ENCODE results near the gene TRABD. TPM values are rescaled to one million over a fixed set of nuclear protein-coding genes. Genes with fewer than 3 reads are reported as not detected.
A peak's percentile ranks its signal among the peaks of the same experiment; 100 is the strongest.

The TRABD gene
- total RNA-seq, 1 donor from 2014 or later = 40.3 TPM

- H3K27me3 ChIP-seq = no peaks in the 10 kb centered on the region
- H3K4me1 ChIP-seq = peaks cover 18% of the 10 kb centered on the region
- peak within 1 kb of the TSS; percentile 47 to 71 for H3K4me3 ChIP-seq
- intact Hi-C loops (cut with DNase I) = loop anchor here (5.0 kb wide), 1 partner anchor 958 kb away; no protein-coding TSS in a partner anchor
- H3K27ac ChIP-seq = peak within 1 kb of the TSS; percentile 27
- H3K9me3 ChIP-seq = no peaks in the 10 kb centered on the region
- no peak for TF ChIP-seq CTCF (IDR thresholded peaks at IDR 0.05)
- no peak for TF ChIP-seq POLR2A (IDR thresholded peaks at IDR 0.05)
- no peak for TF ChIP-seq POLR2AphosphoS5 (IDR thresholded peaks at IDR 0.05; ENCODE audit: insufficient read depth in 1 of 2, low read depth in 1 of 2)
- DNase-seq (ENCODE audit: extremely low spot score in 2 of 2) = no peak
- H3K36me3 ChIP-seq = no peaks in the 10 kb centered on the region
Measured at GRCh38 chr22:50170453-50171318, 15.0 kb upstream of the TRABD start, which contains the start of gene PANX2. PANX2 (plus strand) TSS chr22:50170731; CDS start chr22:50170731, 0 bp downstream.

- H3K27ac ChIP-seq = no peak overlapping the region
- no peaks in the 10 kb centered on the region for H3K27me3 ChIP-seq
- peak overlapping the region; percentile 47 to 71 for H3K4me3 ChIP-seq
- no peak for DNase-seq (ENCODE audit: extremely low spot score in 2 of 2)
- H3K9me3 ChIP-seq = no peaks in the 10 kb centered on the region
- TF ChIP-seq POLR2AphosphoS5 (IDR thresholded peaks at IDR 0.05; ENCODE audit: insufficient read depth in 1 of 2, low read depth in 1 of 2) (no peak), CTCF (IDR thresholded peaks at IDR 0.05) (no peak), POLR2A (IDR thresholded peaks at IDR 0.05) (no peak)
- H3K36me3 ChIP-seq = no peaks in the 10 kb centered on the region
- intact Hi-C loops (cut with DNase I) = loop anchor here (5.0 kb wide), 1 partner anchor 959 kb away; no protein-coding TSS in a partner anchor
- peaks cover 18% of the 10 kb centered on the region for H3K4me1 ChIP-seq
Measured at GRCh38 chr22:50171319-50171964, 14.3 kb upstream of the TRABD start.

GRCh38 chr22:50171965-50172421, 13.7 kb upstream of the TRABD start:
- H3K27me3 ChIP-seq = no peaks in the 10 kb centered on the region

GRCh38 chr22:50173311-50173982, 12.3 kb upstream of the TRABD start:
- no peaks in the 10 kb centered on the region for H3K27me3 ChIP-seq
- TF ChIP-seq POLR2A (IDR thresholded peaks at IDR 0.05) = no peak
- no peak for TF ChIP-seq CTCF (IDR thresholded peaks at IDR 0.05)
- no peak for TF ChIP-seq POLR2AphosphoS5 (IDR thresholded peaks at IDR 0.05; ENCODE audit: insufficient read depth in 1 of 2, low read depth in 1 of 2)
- intact Hi-C loops (cut with DNase I) = loop anchor here (5.0 kb wide), 1 partner anchor 961 kb away; no protein-coding TSS in a partner anchor
- no peak for DNase-seq (ENCODE audit: extremely low spot score in 2 of 2)
- H3K4me3 ChIP-seq = no peak overlapping the region
- H3K27ac ChIP-seq = no peak overlapping the region
- H3K4me1 ChIP-seq = peaks cover 18% of the 10 kb centered on the region
- H3K9me3 ChIP-seq = no peaks in the 10 kb centered on the region
- no peaks in the 10 kb centered on the region for H3K36me3 ChIP-seq

More at GRCh38 chr22:50171965-50172421, 13.7 kb upstream of the TRABD start:
- intact Hi-C loops (cut with DNase I) = loop anchor here (5.0 kb wide), 1 partner anchor 960 kb away; no protein-coding TSS in a partner anchor
- TF ChIP-seq POLR2AphosphoS5 (IDR thresholded peaks at IDR 0.05; ENCODE audit: insufficient read depth in 1 of 2, low read depth in 1 of 2) (no peak), POLR2A (IDR thresholded peaks at IDR 0.05) (no peak), CTCF (IDR thresholded peaks at IDR 0.05) (no peak)
- Histone ChIP-seq H3K27ac (no peak overlapping the region), H3K9me3 (no peaks in the 10 kb centered on the region), H3K36me3 (no peaks in the 10 kb centered on the region), H3K4me3 (no peak overlapping the region), H3K4me1 (peaks cover 18% of the 10 kb centered on the region)
- no peak for DNase-seq (ENCODE audit: extremely low spot score in 2 of 2)

Measured in vagina (tissue), 2 donors.